Measurements from ENCODE around the gene FAM219B. TPM values are rescaled to one million over a fixed set of nuclear protein-coding genes. Genes with fewer than 3 reads are reported as not detected.

Gene FAM219B
- total RNA-seq, 2 experiments from 2014 or later, result 52.3 to 67.6 TPM

DNA sequence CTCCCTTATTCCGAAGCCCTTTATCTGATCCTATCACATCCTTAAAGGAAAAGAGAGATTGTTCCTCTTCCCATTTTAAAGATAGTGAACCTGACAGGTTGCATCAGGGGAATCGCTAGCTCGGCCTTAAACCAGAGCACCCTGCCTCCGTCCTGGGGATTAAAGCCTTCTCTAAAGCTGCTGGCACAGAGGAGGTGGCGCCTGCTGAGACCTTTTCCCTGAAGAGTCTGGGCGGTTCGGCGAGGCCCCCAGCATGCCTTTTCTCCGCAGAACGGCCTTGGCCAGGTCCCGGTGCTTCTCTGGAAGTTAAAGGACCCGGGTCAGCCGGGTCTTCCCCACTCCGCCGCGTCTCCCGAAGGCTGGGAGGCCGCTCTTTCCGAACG is 593 bp downstream of the FAM219B start:
- BruUV-seq (replicated peaks), result no TSS peak

DNA sequence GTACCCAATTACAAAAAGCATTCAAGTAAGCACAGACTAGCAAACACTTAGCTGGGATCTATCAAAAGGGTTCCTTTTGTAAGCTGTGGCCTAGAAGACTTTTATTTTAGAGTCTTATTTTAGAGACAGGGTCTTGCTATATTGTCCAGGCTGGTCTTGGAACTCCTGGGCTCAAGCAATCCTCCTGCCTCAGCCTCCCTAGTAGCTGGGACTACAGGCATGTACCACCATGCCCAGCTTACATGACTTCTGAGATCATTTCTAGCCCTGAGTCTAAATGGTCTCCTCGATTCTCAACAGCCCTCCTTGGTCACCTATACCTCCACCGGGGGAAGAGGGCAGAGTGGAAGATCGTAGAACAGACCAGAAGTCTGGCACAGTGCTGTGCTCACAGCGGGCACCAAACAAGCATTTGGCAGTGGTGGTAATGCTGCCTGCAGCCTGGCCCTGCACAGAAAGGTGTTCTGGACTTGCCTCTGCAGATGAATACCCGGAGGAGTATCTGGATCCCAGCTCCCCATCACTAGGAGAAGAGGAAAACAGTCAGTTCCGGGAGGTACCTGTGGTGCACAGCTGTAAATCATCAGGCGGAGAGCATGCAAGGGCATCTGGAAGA is 2.4 kb downstream of the FAM219B start:
- no peak overlapping the region for H3K4me3 ChIP-seq (ENCODE audit: low read depth, low read length, poor library complexity, severe bottlenecking)
- DNase-seq (ENCODE audit: low spot score), result no peak
- no peaks in the 10 kb centered on the region for H4K20me1 ChIP-seq (ENCODE audit: insufficient read depth, low read length)
- H2AFZ ChIP-seq (ENCODE audit: low read length), result no peak overlapping the region
- peaks cover 48% of the 10 kb centered on the region for H3K4me1 ChIP-seq (ENCODE audit: insufficient read depth, low read length, poor library complexity, severe bottlenecking)
- intact Hi-C loops (cut with micrococcal nuclease; ENCODE audit: unreplicated experiment), result loop anchor here (5.0 kb wide), 1 partner anchor 267 kb away; no protein-coding TSS in a partner anchor
- ChIA-PET CTCF (ENCODE audit: unreplicated experiment) (no interaction called here), POLR2A (interaction anchor here (0.5 to 0.7 kb wide), 5 partner anchors 20 to 346 kb away, joined by 3 to 6 read pairs (median 4); no protein-coding TSS in a partner anchor)
- no peak overlapping the region for H3K4me2 ChIP-seq (ENCODE audit: low read length)
- no peak overlapping the region for H3K27ac ChIP-seq (ENCODE audit: low read depth, low read length, poor library complexity, severe bottlenecking)
- H3K9me2 ChIP-seq (ENCODE audit: insufficient read depth, low read length), result no peaks in the 10 kb centered on the region
- H3K79me2 ChIP-seq (ENCODE audit: insufficient read depth, low read depth, low read length), result peaks cover 7% of the 10 kb centered on the region; the same call in 1 of the 2 replicates
- H3K9me3 ChIP-seq (ENCODE audit: low read length), result no peaks in the 10 kb centered on the region
- H3K36me3 ChIP-seq (ENCODE audit: insufficient read depth, low read length), result peaks cover 55% of the 10 kb centered on the region
- TF ChIP-seq, protein P1, sequence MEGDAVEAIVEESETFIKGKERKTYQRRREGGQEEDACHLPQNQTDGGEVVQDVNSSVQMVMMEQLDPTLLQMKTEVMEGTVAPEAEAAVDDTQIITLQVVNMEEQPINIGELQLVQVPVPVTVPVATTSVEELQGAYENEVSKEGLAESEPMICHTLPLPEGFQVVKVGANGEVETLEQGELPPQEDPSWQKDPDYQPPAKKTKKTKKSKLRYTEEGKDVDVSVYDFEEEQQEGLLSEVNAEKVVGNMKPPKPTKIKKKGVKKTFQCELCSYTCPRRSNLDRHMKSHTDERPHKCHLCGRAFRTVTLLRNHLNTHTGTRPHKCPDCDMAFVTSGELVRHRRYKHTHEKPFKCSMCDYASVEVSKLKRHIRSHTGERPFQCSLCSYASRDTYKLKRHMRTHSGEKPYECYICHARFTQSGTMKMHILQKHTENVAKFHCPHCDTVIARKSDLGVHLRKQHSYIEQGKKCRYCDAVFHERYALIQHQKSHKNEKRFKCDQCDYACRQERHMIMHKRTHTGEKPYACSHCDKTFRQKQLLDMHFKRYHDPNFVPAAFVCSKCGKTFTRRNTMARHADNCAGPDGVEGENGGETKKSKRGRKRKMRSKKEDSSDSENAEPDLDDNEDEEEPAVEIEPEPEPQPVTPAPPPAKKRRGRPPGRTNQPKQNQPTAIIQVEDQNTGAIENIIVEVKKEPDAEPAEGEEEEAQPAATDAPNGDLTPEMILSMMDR (conservative IDR thresholded peaks at IDR 0.05; ENCODE audit: low read length), result no peak
- no peak for TF ChIP-seq EZH2phosphoT487 (IDR thresholded peaks at IDR 0.05; ENCODE audit: borderline replicate concordance, low read depth, low read length)
- no TSS peak for BruUV-seq (replicated peaks)

More for the DNA sequence above, 593 bp downstream of the FAM219B start:
- Histone ChIP-seq H3K4me1 (ENCODE audit: insufficient read depth, low read length, poor library complexity, severe bottlenecking) (peaks cover 48% of the 10 kb centered on the region), H3K4me3 (ENCODE audit: low read depth, low read length, poor library complexity, severe bottlenecking) (peak overlapping the region; percentile 91), H3K79me2 (ENCODE audit: insufficient read depth, low read depth, low read length) (peaks cover 7% of the 10 kb centered on the region; the same call in 1 of the 2 replicates), H3K9me3 (ENCODE audit: low read length) (no peaks in the 10 kb centered on the region), H3K4me2 (ENCODE audit: low read length) (peak overlapping the region; percentile 100), H4K20me1 (ENCODE audit: insufficient read depth, low read length) (no peaks in the 10 kb centered on the region), H3K27ac (ENCODE audit: low read depth, low read length, poor library complexity, severe bottlenecking) (peak overlapping the region; percentile 59), H3K9me2 (ENCODE audit: insufficient read depth, low read length) (no peaks in the 10 kb centered on the region), H2AFZ (ENCODE audit: low read length) (peak overlapping the region; percentile 96), H3K36me3 (ENCODE audit: insufficient read depth, low read length) (peaks cover 51% of the 10 kb centered on the region)
- TF ChIP-seq, protein P1 (conservative IDR thresholded peaks at IDR 0.05; ENCODE audit: low read length), result no peak
- TF ChIP-seq EZH2phosphoT487 (IDR thresholded peaks at IDR 0.05; ENCODE audit: borderline replicate concordance, low read depth, low read length), result no peak
- ChIA-PET CTCF (ENCODE audit: unreplicated experiment) (interaction anchor here (0.6 kb wide), 1 partner anchor 104 kb away, joined by 3 read pairs; no protein-coding TSS in a partner anchor), POLR2A (interaction anchor here (0.5 to 1.8 kb wide), 12 partner anchors 8 to 546 kb away, joined by 3 to 5 read pairs (median 3); partner anchors contain the start of gene SIN3A)
- DNase-seq (ENCODE audit: low spot score), result peak; percentile 46
- intact Hi-C loops (cut with micrococcal nuclease; ENCODE audit: unreplicated experiment), result no loop called here

DNA sequence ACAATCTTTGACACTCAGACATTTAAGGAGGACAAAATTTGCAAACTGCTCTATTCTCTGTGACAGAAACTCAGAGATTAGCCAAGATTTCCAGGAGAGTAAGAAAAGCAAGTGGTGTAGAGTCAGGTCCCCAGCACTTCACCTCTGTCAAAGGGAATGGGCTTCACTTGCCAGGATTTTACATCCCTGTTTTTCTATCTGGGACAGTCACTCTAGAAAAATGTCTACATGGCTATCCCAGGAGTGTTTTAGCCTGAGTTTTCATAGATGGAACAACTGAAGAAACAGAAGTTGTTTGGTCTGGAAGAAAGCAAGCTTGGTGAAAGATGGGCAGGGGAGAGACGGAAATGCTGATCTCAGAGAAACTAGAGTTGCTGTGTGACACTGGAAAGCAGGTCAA is 3.0 kb downstream of the FAM219B start:
- intact Hi-C loops (cut with micrococcal nuclease; ENCODE audit: unreplicated experiment), result loop anchor here (5.0 kb wide), 1 partner anchor 266 kb away; no protein-coding TSS in a partner anchor
- POLR2A ChIA-PET, result interaction anchor here (0.5 to 0.6 kb wide), 3 partner anchors 34 to 345 kb away, joined by 3 to 4 read pairs (median 4); no protein-coding TSS in a partner anchor
- Histone ChIP-seq H3K9me2 (ENCODE audit: insufficient read depth, low read length) (no peaks in the 10 kb centered on the region), H3K4me1 (ENCODE audit: insufficient read depth, low read length, poor library complexity, severe bottlenecking) (peaks cover 48% of the 10 kb centered on the region), H3K79me2 (ENCODE audit: insufficient read depth, low read depth, low read length) (peaks cover 7% of the 10 kb centered on the region; the same call in 1 of the 2 replicates), H4K20me1 (ENCODE audit: insufficient read depth, low read length) (no peaks in the 10 kb centered on the region), H3K36me3 (ENCODE audit: insufficient read depth, low read length) (peaks cover 61% of the 10 kb centered on the region), H3K4me3 (ENCODE audit: low read depth, low read length, poor library complexity, severe bottlenecking) (no peak overlapping the region), H3K4me2 (ENCODE audit: low read length) (no peak overlapping the region), H3K9me3 (ENCODE audit: low read length) (no peaks in the 10 kb centered on the region), H3K27ac (ENCODE audit: low read depth, low read length, poor library complexity, severe bottlenecking) (no peak overlapping the region), H2AFZ (ENCODE audit: low read length) (no peak overlapping the region)
- CTCF ChIA-PET (ENCODE audit: unreplicated experiment), result no interaction called here
- DNase-seq (ENCODE audit: low spot score), result no peak
- no TSS peak for BruUV-seq (replicated peaks)
- TF ChIP-seq, protein P1 (conservative IDR thresholded peaks at IDR 0.05; ENCODE audit: low read length), result no peak
- TF ChIP-seq EZH2phosphoT487 (IDR thresholded peaks at IDR 0.05; ENCODE audit: borderline replicate concordance, low read depth, low read length), result no peak

Measured in OCI-LY7 (cell line).